PFSK-1 (cell line): ENCODE results near the gene MAP3K21.

ENCODE experiments used
- FOXP2 ChIP-seq: optimal IDR thresholded peaks from 2 replicates; pipeline ENCODE3; 2011; ENCODE audit warnings: borderline replicate concordance, control low read depth, inconsistent platforms; ENCODE audit not compliant: insufficient read depth; ENCODE audit errors: extremely low read length, extremely low read depth
- POLR2AphosphoS5 ChIP-seq: IDR thresholded peaks from 2 replicates; pipeline ENCODE4 v1.6.1; 2012; ENCODE audit warnings: low read depth, mild to moderate bottlenecking, control low read depth, low read length, moderate library complexity
- SIN3A ChIP-seq: IDR thresholded peaks from 2 replicates; pipeline ENCODE4 v1.6.1; 2012; ENCODE audit warnings: mild to moderate bottlenecking, low read length, moderate library complexity, borderline replicate concordance; ENCODE audit not compliant: insufficient read depth
- TAF1 ChIP-seq: IDR thresholded peaks from 2 replicates; pipeline ENCODE4 v1.6.1; 2012; ENCODE audit warnings: low read length, control low read depth, borderline replicate concordance; ENCODE audit not compliant: insufficient read depth
- TF ChIP-seq, protein P1 (sequence below), 2 experiments: IDR thresholded peaks; 2 replicates each; pipeline versions ENCODE4 v1.6.1 to v1.8.0; 2011 to 2012; ENCODE audit warnings: low read depth in 2 of 2, low read length in 2 of 2, control low read depth in 1 of 2, inconsistent platforms in 1 of 2, mild to moderate bottlenecking in 1 of 2, moderate library complexity in 1 of 2; ENCODE audit not compliant: insufficient read depth in 1 of 2

MAP3K21 gene

DNA sequence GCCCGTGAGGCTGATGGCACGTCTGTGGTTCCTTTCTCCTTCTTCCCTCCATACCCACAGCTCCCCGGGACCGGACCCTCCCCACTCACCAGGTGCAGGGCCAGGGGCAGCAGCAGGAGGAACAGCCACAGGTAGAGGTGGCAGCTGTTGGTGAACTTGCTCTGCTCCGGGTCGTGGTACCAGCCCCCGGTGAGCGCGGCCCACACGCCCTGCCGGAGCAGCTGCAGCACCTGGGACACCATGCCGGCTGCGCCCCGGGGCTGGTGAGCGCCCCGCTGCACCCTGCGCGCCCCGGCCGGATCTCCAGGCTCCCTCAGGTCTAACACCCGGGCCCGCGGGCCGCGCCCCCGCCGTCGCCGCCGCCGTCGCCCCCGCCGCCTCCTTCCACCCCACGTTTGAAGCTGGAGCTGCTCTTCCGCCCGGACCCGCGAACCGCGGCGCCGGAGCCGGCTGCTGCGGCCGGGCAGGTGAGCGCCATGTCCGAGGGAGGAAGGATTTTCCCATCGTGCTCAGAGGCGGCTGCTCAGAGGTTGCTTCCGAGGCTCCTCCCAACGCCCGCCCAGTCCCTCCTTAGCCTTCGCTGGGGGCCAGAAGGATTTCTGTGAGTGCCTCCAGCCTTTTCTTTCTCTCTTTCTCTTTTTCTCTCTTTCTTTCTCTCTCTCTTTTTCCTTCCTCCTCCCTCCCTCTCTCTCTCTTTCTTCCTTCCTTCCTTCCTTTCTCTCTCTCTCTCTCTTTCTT lies 32.1 kb upstream of the MAP3K21 start, which contains the start of gene PCNX2:
PCNX2 (minus strand) TSS at position 489 of the 738 bp plus-strand sequence; CDS start at position 242, 247 bp downstream.
- TF ChIP-seq, protein P1, sequence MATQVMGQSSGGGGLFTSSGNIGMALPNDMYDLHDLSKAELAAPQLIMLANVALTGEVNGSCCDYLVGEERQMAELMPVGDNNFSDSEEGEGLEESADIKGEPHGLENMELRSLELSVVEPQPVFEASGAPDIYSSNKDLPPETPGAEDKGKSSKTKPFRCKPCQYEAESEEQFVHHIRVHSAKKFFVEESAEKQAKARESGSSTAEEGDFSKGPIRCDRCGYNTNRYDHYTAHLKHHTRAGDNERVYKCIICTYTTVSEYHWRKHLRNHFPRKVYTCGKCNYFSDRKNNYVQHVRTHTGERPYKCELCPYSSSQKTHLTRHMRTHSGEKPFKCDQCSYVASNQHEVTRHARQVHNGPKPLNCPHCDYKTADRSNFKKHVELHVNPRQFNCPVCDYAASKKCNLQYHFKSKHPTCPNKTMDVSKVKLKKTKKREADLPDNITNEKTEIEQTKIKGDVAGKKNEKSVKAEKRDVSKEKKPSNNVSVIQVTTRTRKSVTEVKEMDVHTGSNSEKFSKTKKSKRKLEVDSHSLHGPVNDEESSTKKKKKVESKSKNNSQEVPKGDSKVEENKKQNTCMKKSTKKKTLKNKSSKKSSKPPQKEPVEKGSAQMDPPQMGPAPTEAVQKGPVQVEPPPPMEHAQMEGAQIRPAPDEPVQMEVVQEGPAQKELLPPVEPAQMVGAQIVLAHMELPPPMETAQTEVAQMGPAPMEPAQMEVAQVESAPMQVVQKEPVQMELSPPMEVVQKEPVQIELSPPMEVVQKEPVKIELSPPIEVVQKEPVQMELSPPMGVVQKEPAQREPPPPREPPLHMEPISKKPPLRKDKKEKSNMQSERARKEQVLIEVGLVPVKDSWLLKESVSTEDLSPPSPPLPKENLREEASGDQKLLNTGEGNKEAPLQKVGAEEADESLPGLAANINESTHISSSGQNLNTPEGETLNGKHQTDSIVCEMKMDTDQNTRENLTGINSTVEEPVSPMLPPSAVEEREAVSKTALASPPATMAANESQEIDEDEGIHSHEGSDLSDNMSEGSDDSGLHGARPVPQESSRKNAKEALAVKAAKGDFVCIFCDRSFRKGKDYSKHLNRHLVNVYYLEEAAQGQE (IDR thresholded peaks at IDR 0.05; ENCODE audit: insufficient read depth in 1 of 2, low read depth in 2 of 2, low read length in 2 of 2): no peak
- no peak for TF ChIP-seq FOXP2
- TF ChIP-seq POLR2AphosphoS5: no peak
- no peak for TF ChIP-seq TAF1
- no peak for TF ChIP-seq SIN3A

DNA sequence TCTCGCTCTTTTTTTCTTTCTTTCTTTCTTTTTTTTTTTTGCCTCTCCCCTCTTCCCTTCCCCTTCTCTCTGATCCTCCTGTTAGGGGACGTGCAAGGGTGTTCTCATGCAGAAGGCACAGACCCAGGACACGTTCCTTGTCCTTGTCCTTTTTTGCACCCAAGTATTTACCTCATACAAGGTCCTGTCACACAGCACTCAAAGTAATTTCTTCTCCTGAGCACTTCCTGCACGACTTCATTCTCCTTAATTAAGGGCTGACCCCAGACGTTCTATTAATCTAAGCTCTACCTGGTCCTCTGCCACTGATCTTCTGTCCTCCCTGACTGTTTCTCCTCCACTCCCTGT lies 31.6 kb upstream of the MAP3K21 start:
- no peak for TF ChIP-seq SIN3A
- TF ChIP-seq POLR2AphosphoS5: no peak
- TF ChIP-seq, protein P1 (IDR thresholded peaks at IDR 0.05; ENCODE audit: insufficient read depth in 1 of 2, low read depth in 2 of 2, low read length in 2 of 2): no peak
- no peak for TF ChIP-seq FOXP2
- no peak for TF ChIP-seq TAF1

DNA sequence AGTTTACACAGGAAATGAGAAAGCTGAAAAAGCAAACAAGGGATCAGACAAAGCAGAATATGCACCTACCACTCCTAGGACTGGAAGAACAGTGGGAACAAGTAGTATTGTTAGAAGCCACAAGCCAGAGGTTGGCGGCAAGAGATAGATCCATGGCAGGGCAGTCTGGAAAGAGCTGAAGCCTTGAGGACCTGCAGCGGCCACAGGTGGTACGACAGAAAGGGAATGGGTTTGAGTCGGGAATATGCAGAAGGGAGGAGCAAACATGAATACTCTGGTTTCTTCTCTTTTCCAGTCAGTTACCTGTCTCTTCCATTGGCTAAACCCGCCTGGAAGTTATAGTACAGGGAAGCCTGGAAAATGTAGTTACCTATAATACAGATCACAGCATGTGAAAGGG lies 28.1 kb upstream of the MAP3K21 start:
- TF ChIP-seq FOXP2 (no peak), SIN3A (no peak), POLR2AphosphoS5 (no peak), TAF1 (no peak)
- TF ChIP-seq, protein P1 (IDR thresholded peaks at IDR 0.05; ENCODE audit: insufficient read depth in 1 of 2, low read depth in 2 of 2, low read length in 2 of 2): no peak

DNA sequence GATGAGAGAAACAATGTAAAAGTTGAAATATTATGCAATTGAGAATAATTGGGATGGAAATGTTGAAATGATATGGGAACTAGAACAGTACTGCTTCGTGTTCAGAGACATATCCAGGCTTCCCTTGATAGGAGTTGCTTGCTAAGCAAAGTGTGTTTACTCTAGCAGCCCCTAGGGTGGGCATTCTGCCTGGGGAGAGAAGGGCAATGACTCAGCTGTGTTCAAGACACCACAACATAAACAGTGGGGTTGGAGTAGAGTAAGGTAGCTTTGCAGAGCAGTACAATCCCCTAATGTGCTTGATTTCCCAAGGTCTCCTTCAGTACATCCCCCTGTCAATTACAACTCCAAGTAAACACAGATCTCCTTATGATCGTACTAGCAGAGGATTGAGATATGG lies 27.2 kb upstream of the MAP3K21 start:
- no peak for TF ChIP-seq POLR2AphosphoS5
- TF ChIP-seq FOXP2: no peak
- TF ChIP-seq, protein P1 (IDR thresholded peaks at IDR 0.05; ENCODE audit: insufficient read depth in 1 of 2, low read depth in 2 of 2, low read length in 2 of 2): no peak
- no peak for TF ChIP-seq SIN3A
- TF ChIP-seq TAF1: no peak

DNA sequence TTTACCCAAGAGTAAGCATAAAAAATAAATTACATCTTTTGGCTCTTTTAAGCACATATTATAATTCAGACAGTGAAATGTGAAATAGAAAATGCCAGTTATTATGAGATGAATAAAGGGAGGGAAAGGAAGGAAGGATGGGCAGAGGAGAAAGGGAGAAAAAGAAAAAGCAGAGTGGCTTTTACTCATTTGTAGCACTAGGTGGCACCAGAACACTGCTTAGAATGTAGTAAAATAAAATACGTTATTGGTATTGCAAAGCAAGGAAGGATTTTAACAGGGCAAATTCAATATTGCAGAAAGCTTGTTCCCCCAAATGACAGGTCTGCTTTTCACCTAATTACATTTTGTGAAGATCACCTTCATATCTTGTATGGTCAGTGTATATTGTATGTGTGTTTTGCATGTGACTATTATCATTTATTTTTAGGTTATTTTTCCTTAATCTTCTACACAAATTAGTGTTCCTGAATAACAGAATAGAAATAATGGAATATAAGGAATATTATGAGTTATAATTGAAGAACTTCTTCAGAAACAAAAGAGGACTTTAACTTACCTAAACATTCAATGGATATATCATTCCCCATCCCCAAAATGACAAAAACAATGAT lies 22.9 kb upstream of the MAP3K21 start:
- TF ChIP-seq, protein P1 (IDR thresholded peaks at IDR 0.05; ENCODE audit: insufficient read depth in 1 of 2, low read depth in 2 of 2, low read length in 2 of 2): no peak
- TF ChIP-seq POLR2AphosphoS5 (no peak), TAF1 (no peak)
